Measurements from ENCODE around the gene HDAC9.
"Not testable (repeated sequence)": the region's sequence is repeated elsewhere in the genome, so short reads cannot be mapped to it uniquely, and the experiment has no call there.

Gene HDAC9

GRCh38 chr7:18693816-18694215 is 198.3 kb downstream of the HDAC9 start:
- DNase-seq (ENCODE audit: low read depth, low spot score) = no peak
- no peak overlapping the region for H3K27ac ChIP-seq

- no peak for DNase-seq (ENCODE audit: low read depth, low spot score)
- H3K27ac ChIP-seq = no peak overlapping the region
Measured at GRCh38 chr7:18694484-18694883, 198.9 kb downstream of the HDAC9 start.

GRCh38 chr7:18694911-18695310 is 199.4 kb downstream of the HDAC9 start:
- H3K27ac ChIP-seq = no peak overlapping the region
- DNase-seq (ENCODE audit: low read depth, low spot score) = no peak

- no peak overlapping the region for H3K27ac ChIP-seq
- no peak for DNase-seq (ENCODE audit: low read depth, low spot score)
Measured at GRCh38 chr7:18698258-18698734, 202.7 kb downstream of the HDAC9 start.

- no peak for DNase-seq (ENCODE audit: low read depth, low spot score)
- H3K27ac ChIP-seq = no peak overlapping the region
Measured at GRCh38 chr7:18700147-18700546, 204.6 kb downstream of the HDAC9 start.

- DNase-seq (ENCODE audit: low read depth, low spot score) = no peak
- H3K27ac ChIP-seq = no peak overlapping the region
Measured at GRCh38 chr7:18702071-18702829, 206.7 kb downstream of the HDAC9 start.

GRCh38 chr7:18703685-18704084 is 208.1 kb downstream of the HDAC9 start:
- DNase-seq (ENCODE audit: low read depth, low spot score) = no peak
- H3K27ac ChIP-seq = no peak overlapping the region

- no peak overlapping the region for H3K27ac ChIP-seq
- DNase-seq (ENCODE audit: low read depth, low spot score) = no peak
Measured at GRCh38 chr7:18706670-18707069, 211.1 kb downstream of the HDAC9 start.

- H3K27ac ChIP-seq = no peak overlapping the region
- no peak for DNase-seq (ENCODE audit: low read depth, low spot score)
Measured at GRCh38 chr7:18708204-18708603, 212.7 kb downstream of the HDAC9 start.

GRCh38 chr7:18715988-18716387 is 220.4 kb downstream of the HDAC9 start:
- H3K27ac ChIP-seq = no peak overlapping the region
- DNase-seq (ENCODE audit: low read depth, low spot score) = no peak

- DNase-seq (ENCODE audit: low read depth, low spot score) = no peak
- no peak overlapping the region for H3K27ac ChIP-seq
Measured at GRCh38 chr7:18721429-18721828, 225.9 kb downstream of the HDAC9 start.

GRCh38 chr7:18724318-18724717 is 228.8 kb downstream of the HDAC9 start:
- peak; percentile 10 for DNase-seq (ENCODE audit: low read depth, low spot score)
- H3K27ac ChIP-seq = no peak overlapping the region

GRCh38 chr7:18727115-18727870 is 231.7 kb downstream of the HDAC9 start:
- no peak for DNase-seq (ENCODE audit: low read depth, low spot score)
- H3K27ac ChIP-seq = no peak overlapping the region

GRCh38 chr7:18736012-18736411 is 240.5 kb downstream of the HDAC9 start:
- H3K27ac ChIP-seq; DNase-seq (ENCODE audit: low read depth, low spot score): not testable (repeated sequence)

- no peak overlapping the region for H3K27ac ChIP-seq
- no peak for DNase-seq (ENCODE audit: low read depth, low spot score)
Measured at GRCh38 chr7:18740579-18740988, 245.0 kb downstream of the HDAC9 start.

GRCh38 chr7:18753972-18754610 is 258.5 kb downstream of the HDAC9 start:
- no peak overlapping the region for H3K27ac ChIP-seq
- DNase-seq (ENCODE audit: low read depth, low spot score) = no peak

- no peak for DNase-seq (ENCODE audit: low read depth, low spot score)
- no peak overlapping the region for H3K27ac ChIP-seq
Measured at GRCh38 chr7:18754766-18755165, 259.2 kb downstream of the HDAC9 start.

GRCh38 chr7:18755793-18756192 is 260.2 kb downstream of the HDAC9 start:
- DNase-seq (ENCODE audit: low read depth, low spot score) = no peak
- no peak overlapping the region for H3K27ac ChIP-seq

GRCh38 chr7:18756378-18757050 is 261.0 kb downstream of the HDAC9 start:
- H3K27ac ChIP-seq = no peak overlapping the region
- no peak for DNase-seq (ENCODE audit: low read depth, low spot score)

GRCh38 chr7:18760046-18760445 is 264.5 kb downstream of the HDAC9 start:
- no peak for DNase-seq (ENCODE audit: low read depth, low spot score)

More at GRCh38 chr7:18760046-18760445, 264.5 kb downstream of the HDAC9 start:
- H3K27ac ChIP-seq = no peak overlapping the region
